ENCODE results near the gene SRCAP. TPM values are rescaled to one million over a fixed set of nuclear protein-coding genes. Genes with fewer than 3 reads are reported as not detected.

The SRCAP gene
- polyA plus RNA-seq, 3 donors = 29.6 to 44.3 (median 39.2) TPM

DNA sequence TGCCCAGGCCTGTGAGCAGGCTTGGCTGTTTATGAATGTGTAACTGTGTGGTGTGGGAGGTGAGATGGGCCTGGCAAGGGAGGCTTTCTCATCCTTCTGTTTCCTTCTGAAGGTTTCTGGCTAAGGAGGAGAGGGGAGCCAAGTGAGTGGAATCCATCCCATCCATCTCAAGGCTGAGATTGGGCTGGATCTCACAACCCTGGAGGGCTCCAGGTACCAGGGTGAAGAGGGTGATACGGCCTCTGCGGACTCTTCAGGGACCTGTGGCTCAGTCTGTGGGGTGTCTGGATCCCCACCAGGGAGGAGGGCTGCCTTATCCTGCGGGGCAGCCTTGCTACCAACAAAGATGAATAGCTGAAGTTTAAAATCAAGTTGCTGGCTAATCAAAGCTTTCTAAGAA lies 81.0 kb downstream of the SRCAP start:
- DNase-seq (ENCODE audit: extremely low read depth in 1 of 11, low read depth in 9 of 11, low spot score in 4 of 11) = no peak

DNA sequence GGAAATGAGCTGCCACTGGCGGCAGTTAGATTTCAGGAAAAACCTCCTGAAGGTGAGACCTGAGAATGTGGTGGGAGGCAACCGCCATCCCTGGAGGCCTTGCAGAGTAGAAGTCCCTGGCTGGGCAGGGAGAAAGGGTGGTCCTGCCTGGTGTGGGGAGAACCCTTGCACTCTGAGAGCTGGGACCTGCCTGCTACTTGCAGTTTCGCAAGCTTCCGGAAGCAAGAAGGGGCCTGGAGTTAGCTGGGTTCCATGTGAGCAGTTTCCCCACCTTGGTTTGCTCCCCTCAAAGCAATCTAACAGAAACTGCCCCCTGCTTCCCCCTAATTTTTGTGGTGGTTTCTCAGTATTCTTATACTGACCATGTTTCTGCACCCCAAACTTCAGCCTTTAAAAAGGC lies 81.6 kb downstream of the SRCAP start:
- DNase-seq (ENCODE audit: extremely low read depth in 1 of 11, low read depth in 9 of 11, low spot score in 4 of 11) = no peak

DNA sequence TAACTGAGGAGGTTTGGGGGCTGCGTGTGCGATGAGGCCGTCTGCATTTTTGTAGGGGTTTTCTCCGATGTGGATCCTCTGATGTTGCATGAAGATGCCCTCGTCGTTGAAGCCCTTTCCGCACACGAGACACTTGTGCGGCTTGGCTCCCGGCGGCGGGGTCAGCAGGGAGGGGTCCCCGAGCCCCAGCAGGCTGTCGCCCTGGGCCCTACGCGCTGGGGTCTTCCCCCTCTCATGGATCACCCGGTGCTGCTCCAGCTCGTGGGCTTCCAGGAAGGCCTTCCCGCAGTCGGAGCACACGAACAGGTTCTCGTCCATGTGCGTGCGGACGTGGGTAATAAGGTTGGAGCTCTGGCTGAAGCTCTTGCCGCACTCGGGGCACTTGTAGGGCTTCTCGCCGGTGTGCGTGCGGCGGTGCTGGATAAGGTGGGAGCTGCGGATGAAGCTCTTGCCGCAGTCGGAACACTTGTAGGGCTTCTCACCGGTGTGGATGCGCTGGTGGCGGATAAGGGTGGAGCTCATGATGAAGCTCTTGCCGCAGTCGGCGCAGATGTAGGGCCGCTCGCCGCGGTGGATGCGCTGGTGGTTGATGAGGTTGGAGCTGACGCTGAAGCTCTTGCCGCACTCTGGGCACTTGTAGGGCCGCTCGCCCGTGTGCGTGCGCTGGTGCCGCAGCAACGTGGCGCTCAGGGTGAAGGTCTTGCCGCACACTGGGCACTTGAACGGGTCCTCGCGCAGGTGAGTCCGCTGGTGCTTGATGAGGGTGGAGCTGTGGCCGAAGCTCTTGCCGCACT lies 83.7 kb downstream of the SRCAP start:
- DNase-seq (ENCODE audit: extremely low read depth in 1 of 11, low read depth in 9 of 11, low spot score in 4 of 11) = no peak

DNA sequence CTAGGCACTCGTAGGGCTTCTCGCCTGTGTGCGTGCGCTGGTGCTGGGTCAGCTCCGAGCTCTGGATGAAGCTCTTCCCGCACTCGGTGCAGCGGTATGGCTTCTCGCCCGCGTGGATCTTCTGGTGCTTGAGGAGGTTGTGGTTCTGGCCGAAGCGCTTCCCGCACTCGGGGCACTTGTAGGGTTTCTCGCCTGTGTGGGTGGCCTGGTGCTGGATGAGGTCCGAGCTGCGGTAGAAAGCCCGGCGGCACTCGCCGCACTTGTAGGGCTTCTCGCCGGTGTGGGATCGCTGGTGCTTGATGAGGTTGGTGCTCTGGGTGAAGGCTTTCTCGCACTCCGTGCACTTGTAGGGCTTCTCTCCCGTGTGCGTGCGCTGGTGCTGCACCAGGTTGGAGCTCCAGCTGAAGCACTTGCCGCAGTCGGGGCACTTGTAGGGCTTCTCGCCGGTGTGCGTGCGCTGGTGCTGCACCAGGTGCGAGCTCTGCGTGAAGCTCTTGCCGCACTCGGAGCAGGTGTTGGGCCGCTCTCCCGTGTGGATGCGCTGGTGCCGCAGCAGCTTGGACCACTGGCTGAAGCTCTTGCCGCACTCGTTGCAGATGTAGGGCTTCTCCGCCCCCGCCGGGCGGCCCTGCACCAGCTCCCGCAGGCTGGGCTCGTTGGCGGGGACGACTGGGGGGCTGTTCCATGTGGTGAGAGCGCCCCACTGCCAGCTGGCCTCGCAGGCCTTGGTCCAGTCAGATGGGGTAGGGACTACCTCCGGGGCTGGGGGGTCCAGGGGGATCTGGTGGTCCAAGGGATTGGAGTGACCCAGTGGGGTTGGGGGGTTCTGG lies 84.5 kb downstream of the SRCAP start:
- DNase-seq (ENCODE audit: extremely low read depth in 1 of 11, low read depth in 9 of 11, low spot score in 4 of 11) = no peak

DNA sequence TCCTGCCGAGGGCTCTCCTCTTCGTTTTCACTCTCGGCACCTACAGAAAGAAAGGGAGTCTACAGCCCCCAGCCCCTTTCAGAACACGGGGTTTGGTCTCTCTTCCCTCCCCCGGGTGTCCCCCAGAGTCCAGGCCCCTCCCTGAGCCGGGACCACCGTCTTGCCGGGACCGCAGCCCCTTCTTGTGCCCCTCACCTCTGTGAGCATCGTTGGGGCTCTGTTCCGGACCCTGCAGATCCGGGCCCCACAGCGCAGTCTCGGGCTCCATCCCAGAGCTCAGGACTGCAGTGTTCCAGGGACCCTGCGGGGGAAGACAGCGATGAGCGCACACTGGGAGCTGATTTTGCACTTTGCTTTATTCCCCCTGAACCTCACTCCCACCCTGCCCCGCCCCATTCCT lies 85.2 kb downstream of the SRCAP start:
- DNase-seq (ENCODE audit: extremely low read depth in 1 of 11, low read depth in 9 of 11, low spot score in 4 of 11) = no peak

DNA sequence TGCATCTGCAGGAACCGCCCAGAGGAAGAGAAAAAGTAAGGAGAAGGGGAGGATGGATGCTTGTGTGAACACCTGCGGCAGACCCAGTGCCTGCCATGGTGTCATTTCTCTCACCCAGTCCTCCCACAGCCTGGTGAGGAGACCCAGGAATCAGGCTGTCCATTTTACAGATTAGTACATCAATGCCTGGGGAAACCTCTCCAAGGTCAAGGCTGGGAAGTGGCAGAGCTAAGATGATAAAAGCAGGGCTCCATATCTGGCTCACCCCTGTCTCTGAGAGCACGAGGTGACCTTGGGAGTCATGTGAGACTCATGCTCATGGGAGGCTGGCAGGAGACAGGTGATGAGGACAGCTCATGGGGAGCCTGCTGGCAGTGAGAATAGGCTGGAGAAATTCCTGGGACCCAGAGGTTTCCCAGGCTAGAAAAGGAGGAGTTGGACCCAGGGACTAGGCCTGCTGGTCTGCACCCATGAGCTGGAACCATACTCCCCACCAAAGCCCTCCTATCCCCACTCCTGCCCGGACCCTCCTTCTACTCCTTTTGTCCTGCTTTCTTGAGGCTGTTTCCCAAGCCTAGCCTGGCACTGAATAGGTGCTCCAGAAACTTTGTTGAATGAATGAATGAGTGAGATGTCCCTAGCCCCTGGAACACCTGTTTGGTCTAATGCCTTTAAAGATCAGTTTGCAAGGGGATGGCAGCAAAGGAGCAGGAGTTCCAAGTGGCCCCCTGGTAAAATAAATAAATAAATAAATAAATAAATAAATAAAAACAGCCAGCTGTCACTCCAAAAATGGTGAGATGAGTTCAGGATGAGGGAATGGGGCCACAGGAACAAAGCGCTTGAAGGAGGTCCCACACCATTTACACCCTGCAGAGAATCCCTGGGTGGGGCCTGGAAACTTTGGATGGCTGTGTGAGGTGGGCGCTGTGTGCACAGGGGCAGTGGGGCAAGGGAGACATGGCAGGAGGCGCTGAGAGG lies 86.4 kb downstream of the SRCAP start:
- no peak for DNase-seq (ENCODE audit: extremely low read depth in 1 of 11, low read depth in 9 of 11, low spot score in 4 of 11)

DNA sequence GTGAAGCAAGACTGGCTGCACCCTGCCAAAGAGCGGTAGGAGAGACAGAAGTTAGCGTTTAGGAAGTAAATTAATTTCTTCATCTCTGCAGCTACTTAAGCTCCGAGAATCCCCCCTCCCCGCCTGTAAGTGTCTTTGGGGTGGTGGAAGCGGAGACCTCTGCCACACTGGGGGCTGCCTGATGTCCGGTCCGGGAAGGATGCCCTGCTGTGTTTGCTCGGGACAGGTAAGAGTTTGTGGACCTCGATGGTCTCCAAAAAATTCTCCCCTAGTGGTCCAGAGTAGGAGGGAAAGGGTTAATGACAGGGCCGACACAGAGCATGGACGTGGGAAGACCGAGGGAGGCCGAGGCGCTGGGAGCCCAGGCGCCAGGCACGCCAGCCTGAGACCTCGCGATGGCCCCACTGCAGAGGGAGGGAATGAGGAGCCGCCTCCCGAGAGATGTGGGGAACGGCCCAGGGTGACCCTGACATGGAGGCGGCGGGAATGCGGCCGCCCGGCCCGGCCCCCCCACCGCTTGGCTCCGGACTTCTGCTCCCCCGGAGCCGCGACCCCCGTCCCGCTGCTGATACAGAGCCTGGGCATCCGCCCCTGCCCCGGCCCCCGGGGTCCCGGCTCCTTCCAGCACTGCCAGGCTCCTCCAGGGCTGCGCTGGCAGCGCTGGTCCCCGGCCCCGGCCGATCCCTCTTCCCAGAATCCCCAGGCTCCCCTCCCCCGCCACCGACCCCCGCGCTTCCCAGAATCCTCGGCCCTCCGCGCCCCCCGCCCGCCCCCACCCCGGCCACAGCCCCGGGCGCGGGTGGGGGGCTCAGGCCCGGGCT lies 87.4 kb downstream of the SRCAP start:
- DNase-seq (ENCODE audit: extremely low read depth in 1 of 11, low read depth in 9 of 11, low spot score in 4 of 11) = peak in 3 of 11 donors; percentile 25 to 41 (median 35)

DNA sequence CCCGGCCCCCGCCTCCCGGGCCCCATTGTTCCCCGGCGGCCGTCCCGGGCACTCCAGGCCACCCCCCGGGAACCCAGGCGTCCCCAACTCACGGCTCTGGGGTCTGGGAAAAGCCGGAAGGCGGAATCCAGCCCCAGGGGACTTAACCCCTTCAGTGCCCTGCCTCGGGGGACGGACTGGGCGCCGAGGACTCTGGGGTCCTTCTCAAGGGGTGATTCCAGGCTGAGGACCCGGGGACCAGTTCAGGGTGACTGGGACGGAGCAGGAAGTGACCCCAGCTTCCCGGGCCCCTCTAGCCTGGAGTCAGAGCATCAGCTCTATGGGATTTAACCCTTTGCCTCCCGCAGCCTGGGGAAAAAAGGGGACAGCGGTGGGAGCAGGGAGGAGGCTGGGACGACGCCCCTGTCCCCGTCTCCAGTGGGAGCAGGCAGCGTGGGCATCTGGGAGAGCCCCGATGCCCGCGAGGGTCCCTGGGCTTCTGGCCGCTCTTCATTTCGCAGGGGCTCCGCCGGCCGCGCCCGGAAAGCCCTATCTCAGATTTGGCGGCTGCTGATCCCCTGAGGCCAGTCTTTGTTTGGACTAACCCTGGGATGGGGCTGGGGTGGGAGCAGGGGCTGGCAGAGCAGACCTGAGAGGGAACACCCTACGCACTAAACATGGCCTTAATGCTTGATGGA lies 88.1 kb downstream of the SRCAP start, which contains the start of gene ZNF629:
TSS of gene ZNF629 (minus strand) at position 270 of the 677 bp plus-strand sequence. CDS start 2,723 bp downstream, outside the sequence.
- DNase-seq (ENCODE audit: extremely low read depth in 1 of 11, low read depth in 9 of 11, low spot score in 4 of 11) = peak in 8 of 11 donors; percentile 68 to 89 (median 78)

DNA sequence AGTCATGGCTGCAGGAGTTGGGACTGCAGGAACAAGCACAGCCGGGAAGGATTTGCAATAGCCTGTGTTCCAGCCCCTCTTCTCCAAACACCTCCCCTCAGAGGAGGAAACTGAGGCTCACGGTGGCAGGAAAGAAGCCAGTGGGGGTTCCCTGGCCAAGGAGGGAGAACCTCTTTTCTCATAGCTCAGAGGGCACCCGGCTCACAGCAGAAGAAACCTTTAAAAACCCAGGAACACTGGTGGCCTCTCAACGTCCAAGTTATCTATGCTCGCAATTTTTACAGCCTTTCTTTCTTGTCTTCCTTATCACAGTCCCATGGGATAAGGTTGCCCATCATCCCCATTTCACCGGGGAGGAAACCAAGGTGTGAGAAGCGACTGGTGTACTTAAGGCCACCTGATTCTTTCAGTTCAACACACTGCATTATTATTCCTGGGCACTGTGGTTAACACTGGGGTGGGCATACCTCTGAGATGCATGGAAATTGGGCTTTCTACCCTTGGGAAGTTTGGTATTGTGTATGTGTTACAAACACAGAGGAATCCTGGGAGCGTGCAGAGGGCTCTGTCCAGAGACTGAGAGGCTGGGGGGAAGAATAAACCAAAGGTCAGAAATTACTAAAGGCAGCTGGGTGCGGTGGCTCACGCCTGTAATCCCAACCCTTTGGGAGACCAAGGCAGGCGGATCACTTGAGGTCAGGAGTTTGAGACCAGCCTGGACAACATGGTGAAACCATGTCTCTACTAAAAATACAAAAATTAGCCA lies 88.8 kb downstream of the SRCAP start:
- no peak for DNase-seq (ENCODE audit: extremely low read depth in 1 of 11, low read depth in 9 of 11, low spot score in 4 of 11)

Other genes starting within 250 kb of the SRCAP start
- gene ITGAL, start 226.4 kb upstream of the SRCAP start, polyA plus RNA-seq (ENCODE audit: insufficient read length in 3 of 3) = 1 to 10 TPM; 1.9 to 2.9 (median 2.6) TPM
- 10 to 100 TPM; 48.0 to 66.6 (median 54.7) TPM for gene ZNF768, start 172.6 kb upstream of the SRCAP start, polyA plus RNA-seq (ENCODE audit: insufficient read length in 3 of 3)
- 10 to 100 TPM in 2 of 3 donors, 1 to 10 TPM in 1; 9.6 to 10.5 (median 10.1) TPM for gene ZNF747, start 164.3 kb upstream of the SRCAP start, polyA plus RNA-seq (ENCODE audit: insufficient read length in 3 of 3)
- gene ZNF764, start 140.8 kb upstream of the SRCAP start, polyA plus RNA-seq (ENCODE audit: insufficient read length in 3 of 3) = 10 to 100 TPM; 10.8 to 15.8 (median 12.5) TPM
- gene ZNF688, start 127.5 kb upstream of the SRCAP start, polyA plus RNA-seq (ENCODE audit: insufficient read length in 3 of 3) = 10 to 100 TPM; 10.1 to 16.7 (median 14.7) TPM
- gene ZNF785, start 113.5 kb upstream of the SRCAP start, polyA plus RNA-seq (ENCODE audit: insufficient read length in 3 of 3) = 10 to 100 TPM; 20.2 to 32.3 (median 23.7) TPM
- 10 to 100 TPM; 12.8 to 16.0 (median 14.7) TPM for gene ZNF689, start 88.8 kb upstream of the SRCAP start, polyA plus RNA-seq (ENCODE audit: insufficient read length in 3 of 3)
- gene PRR14, start 48.2 kb upstream of the SRCAP start, polyA plus RNA-seq (ENCODE audit: insufficient read length in 3 of 3) = 10 to 100 TPM; 44.8 to 54.8 (median 46.6) TPM
- gene FBRS, start 40.7 kb upstream of the SRCAP start, polyA plus RNA-seq (ENCODE audit: insufficient read length in 3 of 3) = 10 to 100 TPM; 48.7 to 78.6 (median 67.4) TPM
- gene PHKG2, start 49.3 kb downstream of the SRCAP start, polyA plus RNA-seq (ENCODE audit: insufficient read length in 3 of 3) = 10 to 100 TPM; 29.8 to 39.2 (median 30.1) TPM
- 10 to 100 TPM in 2 of 3 donors, 1 to 10 TPM in 1; 8.4 to 13.1 (median 12.8) TPM for gene CFAP119, start 62.9 kb downstream of the SRCAP start, polyA plus RNA-seq (ENCODE audit: insufficient read length in 3 of 3)
- gene RNF40, start 63.2 kb downstream of the SRCAP start, polyA plus RNA-seq (ENCODE audit: insufficient read length in 3 of 3) = 100 to 1,000 TPM; 119 to 124 (median 120) TPM
- gene ZNF629, start 88.0 kb downstream of the SRCAP start, polyA plus RNA-seq (ENCODE audit: insufficient read length in 3 of 3) = 10 to 100 TPM; 25.6 to 31.6 (median 28.3) TPM
- 10 to 100 TPM; 32.6 to 49.7 (median 41.6) TPM for gene BCL7C, start 194.9 kb downstream of the SRCAP start, polyA plus RNA-seq (ENCODE audit: insufficient read length in 3 of 3)
- 1 to 10 TPM; 6.5 to 8.3 (median 7.8) TPM for gene CTF1, start 197.4 kb downstream of the SRCAP start, polyA plus RNA-seq (ENCODE audit: insufficient read length in 3 of 3)
- 10 to 100 TPM; 18.0 to 34.4 (median 32.4) TPM for gene FBXL19, start 224.4 kb downstream of the SRCAP start, polyA plus RNA-seq (ENCODE audit: insufficient read length in 3 of 3)
- gene ORAI3, start 249.9 kb downstream of the SRCAP start, polyA plus RNA-seq (ENCODE audit: insufficient read length in 3 of 3) = 10 to 100 TPM; 17.7 to 19.8 (median 19.1) TPM

All from renal cortex interstitium (tissue), 11 donors.